DMS153 treated with DMSO at 0.1 percent for 48 hours (cell line): ENCODE measurements around the gene HDLBP.

Source experiments
- DNase-seq: peaks from one replicate; lab custom pipeline; 2025; ENCODE audit not compliant: unreplicated experiment; lab: John Stamatoyannopoulos, UW

HDLBP gene

GRCh38 chr2:241315093-241315878 lies at the start of gene HDLBP:
HDLBP (minus strand) TSS chr2:241315672; CDS start chr2:241266869, 48,803 bp downstream.
- DNase-seq: peak; percentile 94

- no peak for DNase-seq
These were observed 49.3 kb upstream of the HDLBP start for GRCh38 chr2:241364781-241365180.

- no peak for DNase-seq
These were observed 48.0 kb upstream of the HDLBP start for GRCh38 chr2:241363426-241363825.

- no peak for DNase-seq
These were observed 44.1 kb upstream of the HDLBP start for GRCh38 chr2:241359481-241360045.

GRCh38 chr2:241358470-241358869 lies 43.0 kb upstream of the HDLBP start:
- no peak for DNase-seq

GRCh38 chr2:241357531-241357930 lies 42.1 kb upstream of the HDLBP start:
- DNase-seq: no peak

GRCh38 chr2:241356871-241357260 lies 41.4 kb upstream of the HDLBP start:
- DNase-seq: no peak

- DNase-seq: peak; percentile 96
These were observed 40.8 kb upstream of the HDLBP start, which contains the start of gene FARP2 for GRCh38 chr2:241355983-241356870. FARP2 (plus strand) TSS chr2:241356285; CDS start chr2:241373108, 16,823 bp downstream.

GRCh38 chr2:241354668-241355658 lies 39.5 kb upstream of the HDLBP start:
- peak; percentile 54 for DNase-seq

GRCh38 chr2:241352227-241352626 lies 36.8 kb upstream of the HDLBP start:
- no peak for DNase-seq

GRCh38 chr2:241351640-241352031 lies 36.2 kb upstream of the HDLBP start:
- DNase-seq: no peak

- no peak for DNase-seq
These were observed 35.6 kb upstream of the HDLBP start for GRCh38 chr2:241350878-241351639.

- DNase-seq: no peak
These were observed 35.0 kb upstream of the HDLBP start for GRCh38 chr2:241350530-241350877.

- DNase-seq: no peak
These were observed 34.5 kb upstream of the HDLBP start for GRCh38 chr2:241349941-241350340.

- no peak for DNase-seq
These were observed 29.6 kb upstream of the HDLBP start for GRCh38 chr2:241344925-241345651.

- DNase-seq: no peak
These were observed 25.2 kb upstream of the HDLBP start for GRCh38 chr2:241340631-241341163.

- DNase-seq: no peak
These were observed 24.6 kb upstream of the HDLBP start for GRCh38 chr2:241339839-241340630.

- DNase-seq: no peak
These were observed 19.3 kb upstream of the HDLBP start for GRCh38 chr2:241334813-241335212.
